ENCODE measurements around the gene IL25. TPM values are rescaled to one million over a fixed set of nuclear protein-coding genes. Genes with fewer than 3 reads are reported as not detected.

Gene IL25
- total and polyA plus RNA-seq, 5 donors from 2014 or later: not detected

DNA sequence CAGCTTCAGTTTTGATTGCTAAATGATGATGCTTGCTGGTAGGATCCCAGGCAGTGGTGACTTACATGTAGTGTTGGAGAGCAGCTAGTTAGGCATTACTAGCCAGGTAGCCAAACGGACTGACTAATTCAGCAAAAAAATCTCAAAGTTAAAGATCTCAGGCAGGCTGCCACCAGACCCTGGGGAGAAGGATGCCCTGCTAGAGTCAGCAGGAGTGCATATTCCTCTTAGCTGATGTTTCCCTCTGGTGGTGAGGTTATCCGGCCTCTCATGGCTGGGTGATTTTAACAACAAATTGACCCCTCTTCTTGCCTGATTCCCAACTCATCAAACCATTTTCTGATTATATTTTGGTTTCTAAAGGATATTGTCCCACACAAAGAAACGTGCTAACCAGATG is 10.4 kb upstream of the IL25 start:
- peaks cover 0 to 3% (median 0%) of the 10 kb centered on the region in 7 donors for H3K9me3 Mint-ChIP-seq
- ATAC-seq (ENCODE audit: low read depth in 2 of 2) (no peak), DNase-seq (no peak)
- peaks cover 0 to 3% (median 0%) of the 10 kb centered on the region in 4 donors for H3K4me1 Mint-ChIP-seq
- no peak overlapping the region for H3K27ac ChIP-seq (ENCODE audit: insufficient read depth, low read length, poor library complexity, severe bottlenecking)
- no peak overlapping the region for H3K4me3 Mint-ChIP-seq
- no peak overlapping the region for H3K4me3 ChIP-seq (ENCODE audit: low read depth, low read length)
- H3K27me3 ChIP-seq (ENCODE audit: control insufficient read depth, insufficient read depth, low read length): peaks cover 3% of the 10 kb centered on the region
- no peaks in the 10 kb centered on the region for H3K36me3 ChIP-seq (ENCODE audit: control insufficient read depth, insufficient read depth, low read length)
- peaks cover 16% of the 10 kb centered on the region for H3K27me3 Mint-ChIP-seq
- no peak overlapping the region for H3K27ac Mint-ChIP-seq
- H3K36me3 Mint-ChIP-seq: no peaks in the 10 kb centered on the region
- H3K9me3 ChIP-seq (ENCODE audit: control insufficient read depth in 2 of 2, low read length in 2 of 2): no peaks in the 10 kb centered on the region
- no peaks in the 10 kb centered on the region for H3K4me1 ChIP-seq (ENCODE audit: control insufficient read depth, insufficient read depth, low read length, poor library complexity, severe bottlenecking)

DNA sequence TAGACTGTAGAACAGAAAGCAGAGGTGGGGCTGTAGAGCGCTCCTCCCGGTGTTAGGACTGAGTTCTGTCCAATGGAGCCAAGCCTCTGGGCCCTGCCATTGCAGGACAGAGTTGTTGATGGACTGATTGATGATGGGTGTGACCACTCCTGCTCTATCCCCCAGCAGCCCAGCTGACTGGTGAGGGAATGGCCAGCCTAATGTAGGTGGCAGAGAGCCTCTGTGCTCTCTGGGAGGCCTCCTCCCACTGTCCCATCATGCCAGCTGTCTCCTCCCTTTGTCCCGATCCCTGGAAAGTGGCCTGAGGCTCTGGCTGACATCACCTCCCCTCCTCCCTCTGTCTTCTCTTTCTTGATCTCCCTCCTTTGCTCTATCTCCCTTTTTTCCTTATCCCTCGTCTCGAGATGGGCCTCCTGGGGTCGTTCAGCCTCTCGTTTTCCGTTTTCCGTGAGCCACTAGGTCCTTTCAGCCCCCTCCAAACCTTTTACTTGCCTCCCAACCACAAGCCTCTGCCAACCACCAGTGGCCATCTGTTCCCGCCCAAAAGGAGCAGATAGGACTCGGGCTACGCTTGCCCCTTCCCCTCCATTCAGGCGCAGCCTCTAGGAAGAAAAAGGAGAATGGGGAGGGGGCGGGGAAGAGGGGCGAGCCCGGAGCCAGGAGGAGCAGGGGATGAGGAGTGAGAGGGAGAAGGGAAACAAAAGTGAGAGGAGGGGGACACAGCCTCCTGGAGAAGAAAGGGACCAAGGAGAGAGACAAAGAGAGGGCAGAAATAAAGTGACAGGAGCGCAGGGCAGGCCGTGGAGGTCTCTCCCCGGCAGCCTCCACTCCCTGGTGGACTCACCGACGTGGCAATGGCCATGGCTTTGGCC is 8.2 kb upstream of the IL25 start:
- Mint-ChIP-seq H3K36me3 (no peaks in the 10 kb centered on the region), H3K27ac (peak overlapping the region in 1 of 3 donors; percentile 40), H3K4me1 (peaks cover 0 to 3% (median 0%) of the 10 kb centered on the region in 4 donors), H3K27me3 (peaks cover 33% of the 10 kb centered on the region), H3K4me3 (no peak overlapping the region), H3K9me3 (peaks cover 0 to 5% (median 0%) of the 10 kb centered on the region in 7 donors)
- DNase-seq (no peak), ATAC-seq (ENCODE audit: low read depth in 2 of 2) (no peak)
- no peak overlapping the region for H3K4me3 ChIP-seq (ENCODE audit: low read depth, low read length)
- no peak overlapping the region for H3K27ac ChIP-seq (ENCODE audit: insufficient read depth, low read length, poor library complexity, severe bottlenecking)
- H3K27me3 ChIP-seq (ENCODE audit: control insufficient read depth, insufficient read depth, low read length): peaks cover 6% of the 10 kb centered on the region
- H3K9me3 ChIP-seq (ENCODE audit: control insufficient read depth in 2 of 2, low read length in 2 of 2): no peaks in the 10 kb centered on the region
- H3K4me1 ChIP-seq (ENCODE audit: control insufficient read depth, insufficient read depth, low read length, poor library complexity, severe bottlenecking): no peaks in the 10 kb centered on the region
- no peaks in the 10 kb centered on the region for H3K36me3 ChIP-seq (ENCODE audit: control insufficient read depth, insufficient read depth, low read length)

DNA sequence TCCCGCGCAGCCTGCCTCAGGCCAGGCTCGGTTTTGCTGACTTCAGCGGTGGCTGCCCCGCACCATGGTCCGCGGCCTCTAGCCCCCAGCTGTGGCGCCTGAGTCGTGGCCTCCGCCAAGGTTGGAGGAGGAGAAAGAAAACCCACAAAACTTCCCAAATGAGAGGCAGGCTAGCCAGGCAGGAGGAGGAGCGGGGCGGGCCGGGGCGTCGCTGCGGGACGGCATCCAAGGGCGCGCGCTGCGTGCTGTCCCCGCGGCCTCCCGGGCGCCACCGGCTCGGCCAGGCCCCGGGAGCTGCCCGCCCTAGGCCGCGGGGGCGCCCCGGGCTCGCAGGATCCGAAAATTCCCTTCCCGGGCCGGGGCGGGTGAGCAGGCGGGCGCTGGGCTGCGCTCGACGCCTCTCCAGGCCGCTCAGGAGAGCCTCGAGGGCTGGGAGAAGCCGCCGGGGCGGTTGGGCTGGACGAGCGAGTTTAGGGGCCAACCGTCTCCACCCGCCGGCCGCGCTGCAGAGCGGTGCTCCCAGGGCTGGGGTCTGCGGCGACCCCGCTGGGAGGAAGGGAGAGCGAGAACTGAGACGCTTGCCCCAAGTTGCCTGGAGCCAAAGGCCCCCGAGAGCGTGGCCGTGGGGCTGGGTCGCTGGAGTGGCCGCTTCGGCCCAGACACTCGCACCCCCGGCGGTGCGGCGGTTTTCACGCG is 7.4 kb upstream of the IL25 start, which contains the start of gene EFS:
Gene EFS, minus strand, starts transcription at position 137 of the 696 bp plus-strand sequence. CDS start 147 bp downstream, outside the sequence.
- Histone ChIP-seq H3K27me3 (ENCODE audit: control insufficient read depth, insufficient read depth, low read length) (peaks cover 6% of the 10 kb centered on the region), H3K9me3 (ENCODE audit: control insufficient read depth in 2 of 2, low read length in 2 of 2) (no peaks in the 10 kb centered on the region), H3K27ac (ENCODE audit: insufficient read depth, low read length, poor library complexity, severe bottlenecking) (no peak within 1 kb of the TSS), H3K36me3 (ENCODE audit: control insufficient read depth, insufficient read depth, low read length) (no peaks in the 10 kb centered on the region), H3K4me3 (ENCODE audit: low read depth, low read length) (no peak within 1 kb of the TSS), H3K4me1 (ENCODE audit: control insufficient read depth, insufficient read depth, low read length, poor library complexity, severe bottlenecking) (no peaks in the 10 kb centered on the region)
- Mint-ChIP-seq H3K4me3 (no peak within 1 kb of the TSS), H3K27ac (peak within 1 kb of the TSS in 1 of 3 donors; percentile 40), H3K4me1 (peaks cover 0 to 3% (median 0%) of the 10 kb centered on the region in 4 donors), H3K9me3 (peaks cover 0 to 5% (median 0%) of the 10 kb centered on the region in 7 donors), H3K27me3 (peaks cover 33% of the 10 kb centered on the region), H3K36me3 (no peaks in the 10 kb centered on the region)
- ATAC-seq (ENCODE audit: low read depth in 2 of 2): no peak
- no peak for DNase-seq

DNA sequence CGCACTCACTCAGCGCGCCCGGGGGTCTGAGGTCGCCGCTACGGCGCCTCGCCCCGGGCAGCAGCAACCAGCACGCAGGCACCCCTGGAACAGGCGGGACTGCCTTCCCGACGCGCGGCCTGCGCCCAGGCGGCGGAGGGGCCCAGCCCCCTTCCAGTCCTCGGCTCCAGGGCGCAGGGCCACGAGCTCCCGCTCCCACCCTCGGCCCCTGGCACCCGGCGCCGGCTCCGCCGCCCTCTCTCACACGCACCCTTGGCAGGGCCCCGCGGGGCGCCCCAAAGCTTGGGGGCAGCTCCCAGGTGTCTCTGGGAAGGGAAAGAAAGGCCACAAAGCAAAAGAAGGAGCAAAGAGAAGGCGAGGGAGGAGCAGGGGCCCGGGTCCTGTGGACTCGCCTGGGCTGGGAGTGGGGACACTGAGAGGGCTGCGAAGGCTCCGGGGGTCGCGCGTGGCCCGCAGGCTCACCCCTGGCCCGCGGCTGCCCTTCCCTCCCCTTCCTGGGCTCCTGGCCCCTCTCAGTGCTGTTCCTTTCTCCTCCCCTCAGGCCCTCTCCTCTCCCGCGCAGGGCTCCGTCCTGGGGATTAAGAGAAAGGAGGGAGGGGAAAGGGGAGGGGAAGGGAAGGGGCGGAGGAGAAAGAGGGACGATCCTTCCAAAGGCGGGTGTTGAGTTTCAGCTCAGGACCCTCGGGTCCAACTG is 6.7 kb upstream of the IL25 start:
- Histone ChIP-seq H3K27ac (ENCODE audit: insufficient read depth, low read length, poor library complexity, severe bottlenecking) (no peak overlapping the region), H3K36me3 (ENCODE audit: control insufficient read depth, insufficient read depth, low read length) (no peaks in the 10 kb centered on the region), H3K4me3 (ENCODE audit: low read depth, low read length) (no peak overlapping the region), H3K9me3 (ENCODE audit: control insufficient read depth in 2 of 2, low read length in 2 of 2) (no peaks in the 10 kb centered on the region), H3K4me1 (ENCODE audit: control insufficient read depth, insufficient read depth, low read length, poor library complexity, severe bottlenecking) (no peaks in the 10 kb centered on the region), H3K27me3 (ENCODE audit: control insufficient read depth, insufficient read depth, low read length) (peaks cover 6% of the 10 kb centered on the region)
- no peak for ATAC-seq (ENCODE audit: low read depth in 2 of 2)
- H3K27me3 Mint-ChIP-seq: peaks cover 33% of the 10 kb centered on the region
- peaks cover 0 to 5% (median 0%) of the 10 kb centered on the region in 7 donors for H3K9me3 Mint-ChIP-seq
- H3K4me3 Mint-ChIP-seq: no peak overlapping the region
- no peak for DNase-seq
- H3K27ac Mint-ChIP-seq: no peak overlapping the region
- no peaks in the 10 kb centered on the region for H3K36me3 Mint-ChIP-seq
- peaks cover 0 to 3% (median 0%) of the 10 kb centered on the region in 4 donors for H3K4me1 Mint-ChIP-seq

DNA sequence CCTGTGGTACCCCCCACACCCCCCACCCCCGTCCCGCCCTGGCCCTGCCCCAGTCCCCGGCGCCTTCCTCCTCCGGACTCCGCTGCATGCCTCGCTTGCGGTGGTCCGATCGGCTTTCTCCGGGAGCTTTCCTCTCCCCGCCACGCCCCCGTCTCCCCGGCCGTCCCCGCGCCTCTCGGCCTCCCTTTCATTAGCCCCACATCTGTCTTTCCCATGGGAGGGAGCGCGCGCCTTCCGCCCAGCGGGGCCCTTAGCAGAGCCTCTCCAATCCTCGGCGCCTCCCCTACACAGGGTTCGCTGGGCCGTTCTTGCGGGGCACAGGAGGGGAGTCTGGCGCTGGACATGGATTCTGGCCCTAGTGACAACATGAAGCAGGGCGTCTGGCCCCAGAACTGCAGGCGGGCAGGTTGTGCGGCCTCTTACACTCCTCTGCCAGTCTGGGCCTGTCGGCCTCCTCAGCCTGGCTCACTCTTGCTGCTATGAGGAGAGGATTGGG is 6.1 kb upstream of the IL25 start:
- no peak for ATAC-seq (ENCODE audit: low read depth in 2 of 2)
- Mint-ChIP-seq H3K4me1 (peaks cover 0 to 3% (median 0%) of the 10 kb centered on the region in 4 donors), H3K4me3 (no peak overlapping the region), H3K36me3 (no peaks in the 10 kb centered on the region), H3K27ac (no peak overlapping the region), H3K27me3 (peaks cover 33% of the 10 kb centered on the region), H3K9me3 (peaks cover 0 to 5% (median 0%) of the 10 kb centered on the region in 7 donors)
- Histone ChIP-seq H3K9me3 (ENCODE audit: control insufficient read depth in 2 of 2, low read length in 2 of 2) (no peaks in the 10 kb centered on the region), H3K27me3 (ENCODE audit: control insufficient read depth, insufficient read depth, low read length) (peaks cover 6% of the 10 kb centered on the region), H3K27ac (ENCODE audit: insufficient read depth, low read length, poor library complexity, severe bottlenecking) (no peak overlapping the region), H3K4me3 (ENCODE audit: low read depth, low read length) (no peak overlapping the region), H3K36me3 (ENCODE audit: control insufficient read depth, insufficient read depth, low read length) (no peaks in the 10 kb centered on the region), H3K4me1 (ENCODE audit: control insufficient read depth, insufficient read depth, low read length, poor library complexity, severe bottlenecking) (no peaks in the 10 kb centered on the region)
- no peak for DNase-seq

DNA sequence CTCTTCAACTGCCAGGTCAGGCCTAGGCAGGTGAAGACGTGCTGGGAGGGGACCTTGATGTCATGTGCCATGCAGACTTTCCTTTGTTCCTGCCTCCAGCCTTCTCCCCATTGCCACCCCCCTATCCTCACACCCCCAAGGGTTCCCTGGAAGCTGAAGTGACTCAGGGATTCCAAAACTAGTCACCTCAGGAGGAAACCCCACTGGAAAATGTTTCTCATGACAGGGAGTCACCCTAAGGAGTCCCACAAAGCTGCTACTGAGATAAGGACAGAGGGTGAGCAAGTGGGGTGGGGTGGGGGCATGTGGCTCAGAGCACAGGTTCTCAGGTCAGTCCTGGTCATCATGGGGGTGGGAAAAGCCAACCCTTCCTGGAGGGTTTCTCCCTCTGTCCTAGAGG is 2.4 kb upstream of the IL25 start:
- H3K36me3 Mint-ChIP-seq: no peaks in the 10 kb centered on the region
- no peaks in the 10 kb centered on the region for H3K4me1 ChIP-seq (ENCODE audit: control insufficient read depth, insufficient read depth, low read length, poor library complexity, severe bottlenecking)
- ATAC-seq (ENCODE audit: low read depth in 2 of 2) (no peak), DNase-seq (no peak)
- peaks cover 3% of the 10 kb centered on the region for H3K27me3 ChIP-seq (ENCODE audit: control insufficient read depth, insufficient read depth, low read length)
- peaks cover 0 to 3% (median 0%) of the 10 kb centered on the region in 4 donors for H3K4me1 Mint-ChIP-seq
- H3K9me3 Mint-ChIP-seq: peaks cover 0 to 2% (median 0%) of the 10 kb centered on the region in 7 donors
- no peak overlapping the region for H3K4me3 ChIP-seq (ENCODE audit: low read depth, low read length)
- H3K27ac ChIP-seq (ENCODE audit: insufficient read depth, low read length, poor library complexity, severe bottlenecking): no peak overlapping the region
- no peak overlapping the region for H3K4me3 Mint-ChIP-seq
- peaks cover 26% of the 10 kb centered on the region for H3K27me3 Mint-ChIP-seq
- no peak overlapping the region for H3K27ac Mint-ChIP-seq
- H3K9me3 ChIP-seq (ENCODE audit: control insufficient read depth in 2 of 2, low read length in 2 of 2): no peaks in the 10 kb centered on the region
- H3K36me3 ChIP-seq (ENCODE audit: control insufficient read depth, insufficient read depth, low read length): no peaks in the 10 kb centered on the region

DNA sequence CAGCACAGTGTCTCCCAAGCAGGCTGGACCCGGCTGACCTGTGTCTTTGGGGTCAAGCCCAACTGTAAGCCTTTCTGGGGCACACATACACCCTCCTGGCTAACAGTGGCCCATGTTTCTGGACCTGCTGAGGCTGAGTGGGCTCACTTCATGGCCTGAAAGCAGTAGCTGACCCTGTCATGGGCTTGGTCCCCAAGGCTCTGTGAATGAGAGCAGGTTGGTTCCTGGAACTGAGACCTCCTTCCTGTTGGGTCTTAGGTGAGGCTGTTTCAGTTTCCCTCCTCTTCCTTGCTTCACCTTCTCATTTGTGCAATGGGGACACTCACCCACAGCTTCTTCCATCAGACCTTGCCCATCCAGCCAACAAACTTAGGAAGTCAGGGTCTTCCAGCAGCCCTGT is 744 bp upstream of the IL25 start:
- DNase-seq: peak in 1 of 3 donors; percentile 18
- H3K27me3 Mint-ChIP-seq: peaks cover 20% of the 10 kb centered on the region
- no peaks in the 10 kb centered on the region for H3K36me3 Mint-ChIP-seq
- Histone ChIP-seq H3K4me1 (ENCODE audit: control insufficient read depth, insufficient read depth, low read length, poor library complexity, severe bottlenecking) (no peaks in the 10 kb centered on the region), H3K27ac (ENCODE audit: insufficient read depth, low read length, poor library complexity, severe bottlenecking) (no peak overlapping the region), H3K36me3 (ENCODE audit: control insufficient read depth, insufficient read depth, low read length) (no peaks in the 10 kb centered on the region), H3K4me3 (ENCODE audit: low read depth, low read length) (no peak overlapping the region), H3K9me3 (ENCODE audit: control insufficient read depth in 2 of 2, low read length in 2 of 2) (no peaks in the 10 kb centered on the region), H3K27me3 (ENCODE audit: control insufficient read depth, insufficient read depth, low read length) (peaks cover 3% of the 10 kb centered on the region)
- H3K9me3 Mint-ChIP-seq: peaks cover 0 to 2% (median 0%) of the 10 kb centered on the region in 7 donors
- H3K4me1 Mint-ChIP-seq: no peaks in the 10 kb centered on the region
- no peak overlapping the region for H3K4me3 Mint-ChIP-seq
- H3K27ac Mint-ChIP-seq: no peak overlapping the region
- ATAC-seq (ENCODE audit: low read depth in 2 of 2): no peak

All from CD4-positive, CD25-positive, alpha-beta regulatory T cell (primary cell).